ENCODE results near the gene ARF1. TPM values are rescaled to one million over a fixed set of nuclear protein-coding genes. Genes with fewer than 3 reads are reported as not detected.

ARF1 gene
- total RNA-seq, 1 experiment from 2014 or later, result 512 TPM

- no peaks in the 10 kb centered on the region for H3K27me3 Mint-ChIP-seq (ENCODE audit: unreplicated experiment)
- peaks cover 59% of the 10 kb centered on the region for H3K36me3 Mint-ChIP-seq (ENCODE audit: insufficient read depth, unreplicated experiment)
- H3K9me3 Mint-ChIP-seq (ENCODE audit: low read depth, unreplicated experiment), result no peaks in the 10 kb centered on the region
- peak overlapping the region; percentile 84 for H3K4me3 Mint-ChIP-seq (ENCODE audit: low read depth, unreplicated experiment)
- DNase-seq, result no peak
- TF ChIP-seq CTCF (IDR thresholded peaks at IDR 0.05; ENCODE audit: unreplicated experiment), result no peak
- BruUV-seq (replicated peaks), result no TSS peak
- peak overlapping the region; percentile 18 for H3K27ac Mint-ChIP-seq (ENCODE audit: unreplicated experiment)
- CTCF ChIA-PET, result no interaction called here
- intact Hi-C loops (cut with micrococcal nuclease; ENCODE audit: unreplicated experiment), result no loop called here
- H3K4me1 Mint-ChIP-seq (ENCODE audit: low read depth, unreplicated experiment), result peaks cover 20% of the 10 kb centered on the region
Observed at GRCh38 chr1:228143480-228144192, 61.1 kb downstream of the ARF1 start.

GRCh38 chr1:228144193-228144992, 61.9 kb downstream of the ARF1 start:
- Mint-ChIP-seq H3K4me1 (ENCODE audit: low read depth, unreplicated experiment) (peaks cover 20% of the 10 kb centered on the region), H3K9me3 (ENCODE audit: low read depth, unreplicated experiment) (no peaks in the 10 kb centered on the region), H3K27ac (ENCODE audit: unreplicated experiment) (no peak overlapping the region), H3K36me3 (ENCODE audit: insufficient read depth, unreplicated experiment) (peaks cover 65% of the 10 kb centered on the region), H3K27me3 (ENCODE audit: unreplicated experiment) (no peaks in the 10 kb centered on the region), H3K4me3 (ENCODE audit: low read depth, unreplicated experiment) (peak overlapping the region; percentile 84)
- intact Hi-C loops (cut with micrococcal nuclease; ENCODE audit: unreplicated experiment), result no loop called here
- no peak for TF ChIP-seq CTCF (IDR thresholded peaks at IDR 0.05; ENCODE audit: unreplicated experiment)
- CTCF ChIA-PET, result interaction anchor here (1.0 kb wide), 1 partner anchor 21 kb away, joined by 3 read pairs; the partner anchor contains the start of gene IBA57
- BruUV-seq (replicated peaks), result no TSS peak
- no peak for DNase-seq

- no peak overlapping the region for H3K4me3 Mint-ChIP-seq (ENCODE audit: low read depth, unreplicated experiment)
- TF ChIP-seq CTCF (IDR thresholded peaks at IDR 0.05; ENCODE audit: unreplicated experiment), result no peak
- CTCF ChIA-PET, result interaction anchor here (1.0 kb wide), 1 partner anchor 20 kb away, joined by 3 read pairs; the partner anchor contains the start of gene IBA57
- peaks cover 65% of the 10 kb centered on the region for H3K36me3 Mint-ChIP-seq (ENCODE audit: insufficient read depth, unreplicated experiment)
- intact Hi-C loops (cut with micrococcal nuclease; ENCODE audit: unreplicated experiment), result no loop called here
- DNase-seq, result no peak
- peaks cover 20% of the 10 kb centered on the region for H3K4me1 Mint-ChIP-seq (ENCODE audit: low read depth, unreplicated experiment)
- no peak overlapping the region for H3K27ac Mint-ChIP-seq (ENCODE audit: unreplicated experiment)
- H3K9me3 Mint-ChIP-seq (ENCODE audit: low read depth, unreplicated experiment), result no peaks in the 10 kb centered on the region
- H3K27me3 Mint-ChIP-seq (ENCODE audit: unreplicated experiment), result no peaks in the 10 kb centered on the region
- BruUV-seq (replicated peaks), result no TSS peak
Observed at GRCh38 chr1:228144993-228145343, 62.5 kb downstream of the ARF1 start.

- peaks cover 65% of the 10 kb centered on the region for H3K36me3 Mint-ChIP-seq (ENCODE audit: insufficient read depth, unreplicated experiment)
- H3K27ac Mint-ChIP-seq (ENCODE audit: unreplicated experiment), result no peak overlapping the region
- no peak overlapping the region for H3K4me3 Mint-ChIP-seq (ENCODE audit: low read depth, unreplicated experiment)
- no peak for DNase-seq
- no peaks in the 10 kb centered on the region for H3K9me3 Mint-ChIP-seq (ENCODE audit: low read depth, unreplicated experiment)
- no TSS peak for BruUV-seq (replicated peaks)
- CTCF ChIA-PET, result no interaction called here
- no peaks in the 10 kb centered on the region for H3K27me3 Mint-ChIP-seq (ENCODE audit: unreplicated experiment)
- H3K4me1 Mint-ChIP-seq (ENCODE audit: low read depth, unreplicated experiment), result peaks cover 20% of the 10 kb centered on the region
- TF ChIP-seq CTCF (IDR thresholded peaks at IDR 0.05; ENCODE audit: unreplicated experiment), result no peak
- intact Hi-C loops (cut with micrococcal nuclease; ENCODE audit: unreplicated experiment), result no loop called here
Observed at GRCh38 chr1:228145463-228146416, 63.2 kb downstream of the ARF1 start.

Data from Calu3 (cell line).